ENCODE data around the gene PRDM10.
"Not testable (repeated sequence)": the region's sequence is repeated elsewhere in the genome, so short reads cannot be mapped to it uniquely, and the experiment has no call there.

The PRDM10 gene, protein sequence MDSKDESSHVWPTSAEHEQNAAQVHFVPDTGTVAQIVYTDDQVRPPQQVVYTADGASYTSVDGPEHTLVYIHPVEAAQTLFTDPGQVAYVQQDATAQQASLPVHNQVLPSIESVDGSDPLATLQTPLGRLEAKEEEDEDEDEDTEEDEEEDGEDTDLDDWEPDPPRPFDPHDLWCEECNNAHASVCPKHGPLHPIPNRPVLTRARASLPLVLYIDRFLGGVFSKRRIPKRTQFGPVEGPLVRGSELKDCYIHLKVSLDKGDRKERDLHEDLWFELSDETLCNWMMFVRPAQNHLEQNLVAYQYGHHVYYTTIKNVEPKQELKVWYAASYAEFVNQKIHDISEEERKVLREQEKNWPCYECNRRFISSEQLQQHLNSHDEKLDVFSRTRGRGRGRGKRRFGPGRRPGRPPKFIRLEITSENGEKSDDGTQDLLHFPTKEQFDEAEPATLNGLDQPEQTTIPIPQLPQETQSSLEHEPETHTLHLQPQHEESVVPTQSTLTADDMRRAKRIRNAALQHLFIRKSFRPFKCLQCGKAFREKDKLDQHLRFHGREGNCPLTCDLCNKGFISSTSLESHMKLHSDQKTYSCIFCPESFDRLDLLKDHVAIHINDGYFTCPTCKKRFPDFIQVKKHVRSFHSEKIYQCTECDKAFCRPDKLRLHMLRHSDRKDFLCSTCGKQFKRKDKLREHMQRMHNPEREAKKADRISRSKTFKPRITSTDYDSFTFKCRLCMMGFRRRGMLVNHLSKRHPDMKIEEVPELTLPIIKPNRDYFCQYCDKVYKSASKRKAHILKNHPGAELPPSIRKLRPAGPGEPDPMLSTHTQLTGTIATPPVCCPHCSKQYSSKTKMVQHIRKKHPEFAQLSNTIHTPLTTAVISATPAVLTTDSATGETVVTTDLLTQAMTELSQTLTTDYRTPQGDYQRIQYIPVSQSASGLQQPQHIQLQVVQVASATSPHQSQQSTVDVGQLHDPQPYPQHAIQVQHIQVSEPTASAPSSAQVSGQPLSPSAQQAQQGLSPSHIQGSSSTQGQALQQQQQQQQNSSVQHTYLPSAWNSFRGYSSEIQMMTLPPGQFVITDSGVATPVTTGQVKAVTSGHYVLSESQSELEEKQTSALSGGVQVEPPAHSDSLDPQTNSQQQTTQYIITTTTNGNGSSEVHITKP

DNA sequence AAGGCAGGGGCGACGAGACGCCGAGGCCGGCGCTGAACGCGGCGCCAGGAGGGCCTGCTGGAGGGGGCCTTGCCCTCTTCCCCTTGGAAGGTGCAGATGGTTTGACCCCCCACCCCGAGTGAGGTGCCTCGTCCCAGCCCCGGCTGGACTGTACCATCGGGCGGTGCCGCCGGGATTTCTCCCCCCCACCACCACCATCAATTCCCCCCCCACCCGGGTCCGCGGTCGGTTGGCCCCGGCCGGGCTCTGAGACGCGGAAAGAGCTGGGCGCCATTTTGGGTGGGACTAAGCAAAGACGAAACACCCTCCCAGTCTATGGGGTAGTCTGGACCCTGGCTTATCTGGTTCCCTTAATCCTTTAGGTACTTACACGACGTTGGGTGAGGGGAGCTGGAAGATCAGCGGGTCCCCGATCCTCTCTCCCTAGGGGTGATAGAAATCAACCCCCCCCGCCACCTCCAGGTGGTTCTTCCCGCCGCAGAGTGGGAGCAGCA, at the start of gene PRDM10:
Gene PRDM10, minus strand, starts transcription at position 484 of the 494 bp plus-strand sequence. CDS start 41,871 bp downstream, outside the sequence.
- DNase-seq (ENCODE audit: extremely low read depth in 1 of 2, low read depth in 1 of 2), result peak; percentile 83 to 86

DNA sequence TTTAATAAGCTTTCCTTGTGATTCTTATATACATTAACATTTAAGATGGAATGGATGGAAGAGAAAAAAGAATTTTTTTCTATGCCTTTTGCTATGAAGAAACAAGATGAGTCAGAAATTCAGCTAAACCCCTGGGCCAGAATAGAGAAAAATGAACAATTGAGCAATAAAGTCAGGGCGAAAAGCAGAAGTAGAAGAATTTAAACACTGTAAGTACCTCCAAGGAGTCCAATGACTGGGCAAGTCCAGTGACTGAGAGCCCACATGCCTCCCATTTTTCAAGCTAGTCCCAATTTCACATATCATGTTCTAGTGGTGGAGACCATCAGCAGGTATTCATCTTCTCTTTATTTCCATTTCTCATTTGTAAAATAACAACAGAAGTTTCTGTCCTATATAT, 48.4 kb upstream of the PRDM10 start:
- DNase-seq (ENCODE audit: extremely low read depth in 1 of 2, low read depth in 1 of 2), result no peak

DNA sequence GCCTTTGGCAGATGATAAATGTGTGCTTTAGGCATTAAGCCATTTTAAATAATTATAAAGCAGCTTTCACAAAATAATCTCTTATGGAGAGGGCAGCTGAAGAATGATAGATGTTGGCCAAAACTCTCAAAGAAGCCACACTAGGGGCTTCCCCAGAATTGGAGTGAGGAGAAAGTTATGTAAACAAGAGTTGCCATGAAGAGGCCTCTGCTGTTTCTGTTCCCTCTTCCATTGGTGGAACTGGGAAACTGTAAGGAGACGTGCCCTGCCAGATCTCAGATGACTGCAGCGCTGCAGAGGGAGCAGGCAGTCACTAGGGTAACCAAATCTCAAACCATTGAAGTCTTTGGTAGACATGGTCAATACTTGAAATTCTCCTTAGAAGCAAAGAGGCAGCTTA, 47.6 kb upstream of the PRDM10 start:
- no peak for DNase-seq (ENCODE audit: extremely low read depth in 1 of 2, low read depth in 1 of 2)

DNA sequence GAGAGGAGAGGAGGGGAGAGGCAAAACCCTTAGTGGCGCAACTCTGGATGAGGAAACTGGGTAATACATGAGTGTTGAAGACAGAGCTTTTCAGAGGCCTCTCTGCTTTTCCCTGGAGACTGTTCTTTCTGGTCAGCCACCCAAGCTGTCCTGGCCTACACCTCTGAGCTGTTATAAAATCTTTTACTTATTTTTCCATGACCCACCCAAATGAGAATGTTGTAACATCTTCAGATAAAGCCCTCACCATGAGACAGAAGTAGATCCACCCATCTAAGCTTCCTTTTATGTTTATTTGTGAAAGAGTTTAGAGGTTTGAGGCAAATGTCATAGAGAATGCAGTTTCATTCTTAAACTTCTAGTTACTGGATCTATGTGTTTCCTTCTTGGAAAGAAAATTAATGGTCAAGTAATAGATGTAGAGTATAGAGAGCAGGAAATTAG, 46.7 kb upstream of the PRDM10 start:
- DNase-seq (ENCODE audit: extremely low read depth in 1 of 2, low read depth in 1 of 2), result no peak

DNA sequence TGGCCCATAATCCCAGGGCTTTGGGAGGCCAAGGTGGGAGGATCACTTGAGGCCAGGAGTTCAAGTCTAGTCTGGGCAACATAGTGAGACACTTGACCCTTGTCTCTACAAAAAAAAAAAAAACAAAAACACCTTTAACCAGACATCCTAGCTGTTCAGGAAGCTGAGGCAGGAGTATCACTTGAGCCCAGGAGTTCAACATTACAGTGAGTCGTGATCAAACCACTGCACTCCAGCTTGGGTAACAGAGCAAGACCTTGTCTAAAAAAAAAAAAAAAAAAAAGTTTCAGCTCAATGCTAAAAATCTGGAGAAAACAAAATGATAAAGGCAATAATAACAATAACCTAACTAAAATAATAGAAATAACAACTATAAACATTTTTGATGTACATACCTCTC, 44.5 kb upstream of the PRDM10 start:
- DNase-seq (ENCODE audit: extremely low read depth in 1 of 2, low read depth in 1 of 2), result no peak

DNA sequence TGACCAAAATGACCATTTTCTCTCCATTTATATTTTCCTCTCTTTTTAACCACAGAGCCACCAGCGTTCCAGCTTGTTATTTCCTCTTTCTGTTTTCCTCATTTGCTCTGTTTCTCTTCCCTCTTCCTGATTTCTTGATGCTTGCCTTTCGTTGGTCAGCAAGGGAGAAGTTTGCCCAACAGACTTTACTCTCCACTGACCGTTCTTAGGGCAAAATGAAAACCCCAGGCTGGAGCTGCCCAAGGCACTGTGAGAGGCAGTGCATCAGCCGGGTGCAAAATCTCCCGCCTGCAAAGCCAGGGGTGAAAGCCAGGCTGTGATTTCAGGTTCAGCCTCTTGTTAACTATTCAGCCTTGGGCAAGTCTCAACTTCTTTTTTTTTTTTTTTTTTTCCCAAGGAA, 40.9 kb upstream of the PRDM10 start:
- no peak for DNase-seq (ENCODE audit: extremely low read depth in 1 of 2, low read depth in 1 of 2)

DNA sequence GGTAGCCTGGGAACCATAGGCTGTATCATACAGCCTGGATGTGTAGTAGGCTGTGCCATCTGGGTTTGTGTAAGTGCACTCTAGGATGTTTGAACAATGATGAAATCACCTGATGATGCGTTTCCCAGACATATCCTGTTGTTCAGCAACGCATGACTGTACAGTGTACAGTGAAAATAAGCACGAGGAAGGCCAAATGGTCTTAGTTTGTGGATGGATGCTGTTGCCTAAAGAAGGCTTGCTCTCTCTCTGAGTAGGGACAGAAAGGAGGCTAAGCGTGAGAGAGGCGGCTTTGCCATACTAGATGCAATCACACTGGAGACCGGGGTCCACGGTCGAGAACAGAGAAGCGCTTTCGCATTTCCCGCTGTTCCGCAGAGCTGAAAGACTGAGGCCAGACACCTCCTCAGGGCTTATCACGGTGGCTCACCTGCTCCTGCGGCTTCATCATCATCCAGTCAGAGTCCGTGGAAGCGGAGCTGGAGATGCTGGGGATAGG, 39.5 kb upstream of the PRDM10 start:
- no peak for DNase-seq (ENCODE audit: extremely low read depth in 1 of 2, low read depth in 1 of 2)

DNA sequence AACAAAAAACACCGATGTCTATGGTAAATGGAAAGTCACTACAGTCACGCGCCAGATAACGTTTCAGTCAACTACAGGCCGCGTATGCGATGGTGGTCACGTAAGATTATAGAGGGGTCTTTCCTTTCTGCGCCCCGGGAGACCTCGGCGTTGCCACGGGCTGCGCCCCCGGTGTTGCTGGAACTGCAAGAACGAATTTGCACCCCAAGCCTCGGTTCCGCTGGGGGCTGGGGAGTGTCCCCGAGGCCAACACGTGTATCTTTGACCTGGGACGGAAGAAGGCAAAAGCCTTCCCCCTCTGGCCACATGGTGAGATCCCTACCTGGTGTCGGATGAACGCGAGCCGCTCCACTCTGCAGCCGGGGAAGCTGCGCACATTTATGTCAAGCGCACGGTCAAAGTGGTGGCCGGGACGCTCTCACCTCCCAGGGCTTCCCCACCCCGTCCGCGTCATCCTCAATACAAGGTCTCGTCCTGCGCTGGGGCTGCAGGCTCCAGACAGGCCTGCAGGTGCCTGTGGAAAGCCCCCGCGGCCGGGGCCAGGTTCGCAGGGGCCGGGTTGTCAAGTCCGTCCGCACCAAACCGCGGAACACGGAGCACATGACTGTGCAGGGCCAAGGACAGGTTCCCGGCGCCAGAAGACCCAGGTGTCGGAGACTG, 37.8 kb upstream of the PRDM10 start:
- no peak for DNase-seq (ENCODE audit: extremely low read depth in 1 of 2, low read depth in 1 of 2)

DNA sequence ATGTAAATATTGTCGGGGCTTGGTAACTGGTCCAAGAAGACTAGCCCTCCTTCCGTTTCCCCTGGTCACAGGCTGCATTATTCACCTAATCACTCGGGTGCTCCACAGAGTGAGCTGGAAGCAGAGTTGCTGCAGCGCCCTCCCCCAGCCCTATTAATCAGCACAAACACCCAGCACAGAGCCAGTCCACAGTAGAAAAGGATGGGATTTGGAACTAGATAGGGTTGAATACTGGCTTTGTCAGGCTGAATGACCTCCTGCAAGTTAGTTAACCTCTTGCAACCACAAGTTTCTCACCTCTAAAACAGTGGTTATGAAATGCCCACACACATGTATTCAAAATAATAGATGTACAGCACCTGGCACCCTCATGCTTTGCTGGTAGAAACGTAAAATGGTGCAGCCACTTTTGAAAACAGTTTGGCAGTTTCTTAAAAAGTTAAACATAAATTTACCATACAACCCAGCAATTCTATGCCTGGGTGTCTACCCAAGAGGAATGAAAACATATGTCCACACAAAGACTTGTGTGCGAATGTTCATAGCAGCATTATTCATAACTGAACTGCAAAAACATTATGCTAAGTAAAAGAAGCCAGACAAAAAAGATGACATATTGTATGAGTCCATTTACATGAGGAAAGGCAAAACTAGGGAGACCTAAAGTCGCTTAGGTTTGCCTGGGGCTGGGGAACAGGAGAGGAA, 35.4 kb upstream of the PRDM10 start:
- no peak for DNase-seq (ENCODE audit: extremely low read depth in 1 of 2, low read depth in 1 of 2)

DNA sequence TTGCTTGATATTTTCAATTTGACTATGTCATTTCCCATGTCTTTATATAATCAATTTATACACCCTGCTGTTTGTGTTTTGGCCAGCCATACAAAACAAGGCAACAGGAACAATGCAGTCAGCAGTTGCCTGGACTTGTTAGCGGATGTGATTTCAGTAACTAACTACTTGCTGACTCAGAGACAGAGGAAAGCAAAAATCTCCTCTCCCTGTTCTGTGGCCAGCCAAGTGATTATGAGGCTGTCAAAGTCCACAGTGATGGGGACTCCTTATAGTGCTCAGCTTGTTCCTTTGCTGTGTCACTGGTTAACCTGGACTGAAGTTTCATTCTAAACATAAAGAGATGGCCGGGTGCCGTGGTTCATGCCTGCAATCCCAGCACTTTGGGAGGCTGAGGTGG, 34.4 kb upstream of the PRDM10 start:
- DNase-seq (ENCODE audit: extremely low read depth in 1 of 2, low read depth in 1 of 2), result no peak

DNA sequence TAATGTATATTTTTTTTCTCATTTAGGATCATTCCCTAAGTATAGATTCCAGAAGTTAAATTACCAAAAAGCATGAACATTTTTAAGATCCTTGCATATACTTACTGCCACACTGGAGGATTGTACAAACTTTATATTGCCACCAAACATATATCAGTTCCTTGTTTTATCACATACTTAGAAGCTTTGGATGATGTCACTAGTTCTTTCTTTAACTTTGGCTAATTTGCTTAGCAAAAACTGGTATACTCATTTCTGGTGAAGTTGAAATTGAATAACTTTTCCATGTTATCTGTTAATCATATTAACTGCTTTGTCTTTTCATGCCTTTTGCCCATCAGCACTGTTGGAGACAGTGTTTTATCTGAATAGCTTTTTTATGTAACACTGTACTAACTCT, 31.6 kb upstream of the PRDM10 start:
- DNase-seq (ENCODE audit: extremely low read depth in 1 of 2, low read depth in 1 of 2), result no peak

DNA sequence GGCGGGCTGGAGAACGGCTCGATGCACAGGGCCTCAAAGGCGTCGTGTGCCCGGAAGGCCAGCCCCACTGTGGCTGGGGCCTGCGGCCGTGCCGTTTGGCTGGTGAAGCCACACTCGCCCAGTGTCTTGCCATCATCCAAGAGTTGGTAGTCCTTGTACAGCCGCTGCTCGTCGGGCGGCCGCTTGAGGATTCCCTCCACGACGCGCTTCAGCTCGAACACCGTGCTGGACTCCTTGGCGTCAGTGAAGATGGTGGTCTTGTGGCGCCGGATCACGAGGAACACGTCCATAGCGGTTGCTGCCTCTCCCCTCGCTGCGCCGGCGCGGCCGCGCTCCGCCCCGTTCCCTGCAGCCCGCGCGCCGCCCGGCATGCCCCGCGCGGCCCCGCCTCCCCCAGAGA, 30.3 kb upstream of the PRDM10 start:
- no peak for DNase-seq (ENCODE audit: extremely low read depth in 1 of 2, low read depth in 1 of 2)

DNA sequence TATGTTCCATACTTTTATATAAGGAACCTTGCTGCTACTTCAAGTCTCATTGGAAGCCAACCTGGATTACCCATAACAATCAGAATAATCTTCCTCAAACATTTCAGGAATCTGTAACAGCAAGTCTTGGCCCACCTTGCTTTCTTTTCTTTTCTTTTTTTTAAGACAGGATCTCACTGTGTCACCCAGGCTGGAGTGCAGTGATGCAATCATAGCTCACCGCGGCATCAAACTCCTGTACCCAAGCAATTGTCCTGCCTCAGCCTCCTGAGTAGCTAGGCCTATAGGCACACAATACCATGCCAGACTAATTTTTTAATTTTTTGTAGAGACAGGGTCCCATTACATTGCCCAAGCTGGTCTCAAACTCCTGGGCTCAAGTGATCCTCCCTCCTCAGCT, 29.3 kb upstream of the PRDM10 start:
- no peak for DNase-seq (ENCODE audit: extremely low read depth in 1 of 2, low read depth in 1 of 2)

DNA sequence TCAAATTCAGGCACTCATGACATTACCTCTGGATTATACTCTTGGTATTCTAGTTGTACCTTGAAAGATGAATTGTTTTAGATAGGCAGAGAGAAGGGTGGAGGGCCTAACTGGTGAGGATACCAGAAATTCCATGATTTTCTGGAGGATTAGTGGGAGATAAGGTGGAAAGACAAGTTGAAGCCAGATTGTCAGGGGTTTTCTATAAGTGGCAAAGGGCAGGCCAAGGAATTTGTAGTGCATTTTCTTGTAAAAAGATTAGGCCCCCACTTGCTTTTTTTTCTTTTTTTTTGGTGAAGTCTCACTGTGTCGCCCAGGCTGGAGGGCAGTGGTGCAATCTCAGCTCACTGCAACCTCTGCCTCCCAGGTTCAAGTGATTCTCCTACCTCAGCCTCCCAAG, 28.4 kb upstream of the PRDM10 start:
- no peak for DNase-seq (ENCODE audit: extremely low read depth in 1 of 2, low read depth in 1 of 2)

DNA sequence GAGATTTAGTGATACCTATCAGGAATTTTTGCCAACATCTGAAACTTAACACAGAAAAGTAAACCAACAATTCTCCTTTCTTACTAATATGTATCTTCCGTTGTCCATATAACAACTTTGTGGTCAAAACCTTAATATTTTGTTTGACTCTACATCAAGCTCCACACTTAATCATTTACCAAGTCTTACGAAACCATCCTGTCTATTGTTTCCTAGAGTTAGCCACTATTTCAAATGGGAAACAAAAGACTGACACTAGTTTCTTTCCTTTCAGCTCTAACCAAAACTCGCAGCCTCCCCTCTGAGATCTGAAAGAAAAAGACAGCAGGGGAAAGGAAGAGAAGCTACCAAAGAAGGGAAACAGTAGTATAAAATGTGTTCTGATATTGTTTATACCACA, 26.5 kb upstream of the PRDM10 start:
- no peak for DNase-seq (ENCODE audit: extremely low read depth in 1 of 2, low read depth in 1 of 2)

DNA sequence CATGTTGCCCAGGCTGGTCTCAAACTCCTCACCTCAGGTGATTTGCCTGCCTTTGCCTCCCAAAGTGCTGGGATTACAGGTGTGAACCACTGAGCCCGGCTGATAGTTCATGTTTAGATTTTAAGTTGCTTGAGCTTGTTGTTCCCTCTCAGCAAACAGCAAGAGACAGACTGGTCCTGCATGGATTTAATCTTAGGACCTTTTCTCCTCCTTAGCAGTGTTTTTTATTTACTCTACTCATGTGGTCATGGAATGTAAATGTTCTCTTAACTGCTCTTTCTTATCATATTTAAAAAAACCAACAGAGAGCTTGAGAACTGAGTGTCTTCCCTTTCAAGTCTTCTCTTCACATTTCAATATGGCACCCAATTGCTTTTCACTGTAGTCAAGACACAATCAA, 22.7 kb upstream of the PRDM10 start:
- DNase-seq (ENCODE audit: extremely low read depth in 1 of 2, low read depth in 1 of 2), result no peak

DNA sequence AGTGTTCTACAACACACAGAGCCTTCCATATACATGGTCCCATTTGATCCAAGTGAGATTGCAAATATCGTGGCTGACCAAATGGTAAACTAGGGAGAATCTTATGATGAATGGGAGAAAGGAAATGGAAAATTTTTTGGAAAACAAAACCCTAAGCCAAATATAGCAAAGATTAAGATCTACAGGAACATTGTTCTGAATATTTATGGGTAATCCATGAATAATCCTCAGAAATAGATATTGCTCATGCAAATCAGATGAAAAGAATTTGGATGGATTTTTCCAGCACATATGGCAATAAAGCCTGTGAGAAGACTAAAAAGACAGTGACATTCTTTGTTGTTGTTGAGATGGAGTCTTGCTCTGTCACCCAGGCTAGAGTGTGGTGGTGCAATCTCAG, 21.7 kb upstream of the PRDM10 start:
- no peak for DNase-seq (ENCODE audit: extremely low read depth in 1 of 2, low read depth in 1 of 2)

DNA sequence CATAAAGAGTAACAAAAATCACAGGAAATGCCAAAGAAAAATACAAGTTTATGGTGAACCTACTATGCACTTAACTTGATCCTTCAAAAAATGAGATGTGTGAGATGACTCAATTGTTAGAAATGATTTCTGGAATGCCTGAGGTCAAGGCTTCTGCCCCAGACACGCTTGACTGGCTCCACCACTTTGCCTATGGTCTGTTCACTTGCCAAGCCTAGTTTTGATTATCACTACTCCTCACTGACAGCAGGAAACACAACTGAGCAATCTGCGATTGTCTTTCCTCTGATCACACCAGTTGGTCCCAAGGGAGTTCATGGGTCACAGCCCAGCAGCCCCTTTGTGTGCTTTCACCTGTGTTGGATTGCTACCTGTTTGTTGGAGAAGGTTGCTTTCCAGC, 20.6 kb upstream of the PRDM10 start:
- no peak for DNase-seq (ENCODE audit: extremely low read depth in 1 of 2, low read depth in 1 of 2)

DNA sequence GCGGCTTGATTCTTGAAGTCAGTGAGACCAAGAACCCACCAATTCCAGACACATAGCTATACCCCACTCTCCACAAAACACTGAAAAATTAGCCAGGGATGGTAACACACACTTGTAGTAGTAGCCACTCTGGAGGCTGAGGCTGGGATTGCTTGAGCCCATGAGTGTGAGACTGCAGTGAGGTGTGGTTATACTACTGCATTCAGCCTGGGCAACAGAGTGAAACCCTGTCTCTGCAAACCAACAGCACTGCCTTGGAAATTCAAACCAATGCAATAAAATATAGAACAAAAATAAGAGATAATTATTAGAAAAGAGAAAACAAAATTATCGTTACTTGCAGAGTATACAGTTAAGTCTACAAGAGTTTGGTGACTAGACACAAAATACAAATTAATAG, 20.2 kb upstream of the PRDM10 start:
- no peak for DNase-seq (ENCODE audit: extremely low read depth in 1 of 2, low read depth in 1 of 2)

DNA sequence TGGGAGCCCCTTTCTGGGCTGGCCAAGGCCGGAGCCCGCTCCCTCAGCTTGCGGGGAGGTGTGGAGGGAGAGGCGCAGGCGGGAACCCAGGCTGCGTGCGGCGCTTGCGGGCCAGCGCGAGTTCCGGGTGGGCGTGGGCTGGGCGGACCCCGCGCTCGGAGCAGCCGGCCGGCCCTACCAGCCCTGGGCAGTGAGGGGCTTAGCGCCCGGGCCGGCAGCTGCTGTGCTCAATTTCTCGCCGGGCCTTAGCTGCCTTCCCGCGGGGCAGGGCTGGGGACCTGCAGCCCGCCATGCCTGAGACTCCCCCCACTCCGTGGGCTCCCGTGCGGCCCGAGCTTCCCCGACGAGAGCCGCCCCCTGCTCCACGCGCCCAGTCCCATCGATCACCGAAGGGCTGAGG, 19.0 kb upstream of the PRDM10 start:
- DNase-seq (ENCODE audit: extremely low read depth in 1 of 2, low read depth in 1 of 2), result not testable (repeated sequence)
